Transverse colon (tissue), 4 donors: ENCODE data around the gene PACS2.

Experiments
- EP300 ChIP-seq: sonication (generic); formaldehyde crosslinking; IDR thresholded peaks from one replicate; pipeline ENCODE4 v1.6.1; 2017; ENCODE audit warnings: antibody characterized with exemption, low read depth
- POLR2A ChIP-seq: fragments of 450-650 bp; IDR thresholded peaks from one replicate; pipeline ENCODE4 v1.6.1; 2016; ENCODE audit warnings: antibody characterized with exemption, mild to moderate bottlenecking, moderate library complexity
- POLR2AphosphoS5 ChIP-seq, 3 donors: sonication (generic); formaldehyde crosslinking; IDR thresholded peaks; one replicate each; pipeline ENCODE4 v1.6.1; 2016; ENCODE audit warnings: antibody characterized with exemption in 3 of 3
- TF ChIP-seq, protein P1 (sequence below), 5 experiments: fragments of 200-600 bp in 3 of 5; fragments of 450-650 bp in 2 of 5; sonication (generic) in 3 of 5; IDR thresholded peaks; 1 replicate in 2 of 5; 2 replicates in 3 of 5; pipeline ENCODE4 v1.5.1; 2016 to 2017; ENCODE audit warnings: antibody characterized with exemption in 5 of 5, inconsistent platforms in 3 of 5, mild to moderate bottlenecking in 2 of 5, moderate library complexity in 1 of 5

DNA sequence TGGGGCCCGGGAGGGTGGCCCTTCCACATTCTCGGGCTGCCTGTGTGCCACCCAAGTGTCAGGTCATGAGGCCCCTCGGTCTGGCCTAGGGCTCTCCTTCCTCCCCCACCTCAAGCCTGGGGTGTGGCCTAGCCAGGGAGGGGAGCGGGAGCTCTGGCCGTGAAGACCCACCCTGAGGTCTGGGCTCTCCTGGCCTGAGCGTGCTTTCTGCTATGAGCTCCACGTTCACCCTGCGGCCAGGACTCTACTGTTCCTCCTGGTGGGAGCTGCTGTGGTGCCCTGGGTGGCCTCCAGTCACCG lies 12.0 kb downstream of the PACS2 start:
- TF ChIP-seq, protein P1, sequence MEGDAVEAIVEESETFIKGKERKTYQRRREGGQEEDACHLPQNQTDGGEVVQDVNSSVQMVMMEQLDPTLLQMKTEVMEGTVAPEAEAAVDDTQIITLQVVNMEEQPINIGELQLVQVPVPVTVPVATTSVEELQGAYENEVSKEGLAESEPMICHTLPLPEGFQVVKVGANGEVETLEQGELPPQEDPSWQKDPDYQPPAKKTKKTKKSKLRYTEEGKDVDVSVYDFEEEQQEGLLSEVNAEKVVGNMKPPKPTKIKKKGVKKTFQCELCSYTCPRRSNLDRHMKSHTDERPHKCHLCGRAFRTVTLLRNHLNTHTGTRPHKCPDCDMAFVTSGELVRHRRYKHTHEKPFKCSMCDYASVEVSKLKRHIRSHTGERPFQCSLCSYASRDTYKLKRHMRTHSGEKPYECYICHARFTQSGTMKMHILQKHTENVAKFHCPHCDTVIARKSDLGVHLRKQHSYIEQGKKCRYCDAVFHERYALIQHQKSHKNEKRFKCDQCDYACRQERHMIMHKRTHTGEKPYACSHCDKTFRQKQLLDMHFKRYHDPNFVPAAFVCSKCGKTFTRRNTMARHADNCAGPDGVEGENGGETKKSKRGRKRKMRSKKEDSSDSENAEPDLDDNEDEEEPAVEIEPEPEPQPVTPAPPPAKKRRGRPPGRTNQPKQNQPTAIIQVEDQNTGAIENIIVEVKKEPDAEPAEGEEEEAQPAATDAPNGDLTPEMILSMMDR (IDR thresholded peaks at IDR 0.05) = no peak
- TF ChIP-seq POLR2AphosphoS5 (IDR thresholded peaks at IDR 0.05) = no peak
- no peak for TF ChIP-seq EP300
- TF ChIP-seq POLR2A = no peak
